Measurements from ENCODE around the gene IL17D.

GRCh38 chr13:20679879-20680278 lies 23.6 kb upstream of the IL17D start:
- TF ChIP-seq CTCF (IDR thresholded peaks at IDR 0.05; ENCODE audit: low read depth, low read length) (no peak), EZH2phosphoT487 (IDR thresholded peaks at IDR 0.05; ENCODE audit: low read depth) (no peak)

Measured in OCI-LY3 (cell line).